Measurements from ENCODE around the gene ACCSL. TPM values are rescaled to one million over a fixed set of nuclear protein-coding genes. Genes with fewer than 3 reads are reported as not detected.

Gene ACCSL
- total RNA-seq, 2 donors from 2014 or later = not detected

- intact Hi-C loops (cut with DNase I) = no loop called here
- no peak for ATAC-seq
- no peak for DNase-seq
Measured at GRCh38 chr11:44016546-44017442, 31.0 kb upstream of the ACCSL start.

- intact Hi-C loops (cut with DNase I) = no loop called here
- DNase-seq (no peak), ATAC-seq (peak; percentile 31 to 34)
Measured at GRCh38 chr11:44017443-44018126, 30.2 kb upstream of the ACCSL start.

GRCh38 chr11:44018127-44018521 lies 29.7 kb upstream of the ACCSL start:
- no peak for DNase-seq
- ATAC-seq = peak in 1 of 2 donors; percentile 20
- intact Hi-C loops (cut with DNase I) = no loop called here

- no peak for DNase-seq
- no peak for ATAC-seq
- intact Hi-C loops (cut with DNase I) = no loop called here
Measured at GRCh38 chr11:44018829-44019228, 29.0 kb upstream of the ACCSL start.

- intact Hi-C loops (cut with DNase I) = no loop called here
- DNase-seq (no peak), ATAC-seq (no peak)
Measured at GRCh38 chr11:44024977-44025376, 22.8 kb upstream of the ACCSL start.

- ATAC-seq = no peak
- DNase-seq = no peak
- intact Hi-C loops (cut with DNase I) = no loop called here
Measured at GRCh38 chr11:44025727-44026126, 22.1 kb upstream of the ACCSL start.

- intact Hi-C loops (cut with DNase I) = no loop called here
- DNase-seq (no peak), ATAC-seq (no peak)
Measured at GRCh38 chr11:44028401-44028800, 19.4 kb upstream of the ACCSL start.

GRCh38 chr11:44028816-44029506 lies 18.8 kb upstream of the ACCSL start:
- intact Hi-C loops (cut with DNase I) = no loop called here
- DNase-seq = no peak
- ATAC-seq = no peak

GRCh38 chr11:44029507-44029845 lies 18.3 kb upstream of the ACCSL start:
- ATAC-seq (no peak), DNase-seq (no peak)
- intact Hi-C loops (cut with DNase I) = no loop called here

GRCh38 chr11:44029977-44030911 lies 17.5 kb upstream of the ACCSL start:
- DNase-seq (peak; percentile 56), ATAC-seq (peak; percentile 77 to 84)
- intact Hi-C loops (cut with DNase I) = loop anchor here in 1 of 2 donors (5.0 kb wide), 1 partner anchor 43 kb away; no protein-coding TSS in a partner anchor

GRCh38 chr11:44030996-44031395 lies 16.8 kb upstream of the ACCSL start:
- DNase-seq (no peak), ATAC-seq (no peak)
- intact Hi-C loops (cut with DNase I) = loop anchor here in 1 of 2 donors (5.0 kb wide), 1 partner anchor 44 kb away; no protein-coding TSS in a partner anchor

- ATAC-seq (no peak), DNase-seq (no peak)
- intact Hi-C loops (cut with DNase I) = loop anchor here in 1 of 2 donors (5.0 kb wide), 1 partner anchor 44 kb away; no protein-coding TSS in a partner anchor
Measured at GRCh38 chr11:44031549-44031948, 16.2 kb upstream of the ACCSL start.

- peak; percentile 73 for DNase-seq
Measured at GRCh38 chr11:44032299-44033085, 15.3 kb upstream of the ACCSL start.

GRCh38 chr11:44033411-44033850 lies 14.3 kb upstream of the ACCSL start:
- intact Hi-C loops (cut with DNase I) = loop anchor here in 1 of 2 donors (5.0 kb wide), 1 partner anchor 46 kb away; no protein-coding TSS in a partner anchor
- ATAC-seq (no peak), DNase-seq (no peak)

More at GRCh38 chr11:44032299-44033085, 15.3 kb upstream of the ACCSL start:
- intact Hi-C loops (cut with DNase I) = loop anchor here in 1 of 2 donors (5.0 kb wide), 1 partner anchor 45 kb away; no protein-coding TSS in a partner anchor
- peak; percentile 35 to 62 for ATAC-seq

GRCh38 chr11:44033856-44034255 lies 13.9 kb upstream of the ACCSL start:
- intact Hi-C loops (cut with DNase I) = loop anchor here in 1 of 2 donors (5.0 kb wide), 1 partner anchor 47 kb away; no protein-coding TSS in a partner anchor
- ATAC-seq (no peak), DNase-seq (no peak)

- DNase-seq (no peak), ATAC-seq (no peak)
- intact Hi-C loops (cut with DNase I) = loop anchor here in 1 of 2 donors (5.0 kb wide), 1 partner anchor 47 kb away; no protein-coding TSS in a partner anchor
Measured at GRCh38 chr11:44034639-44035038, 13.1 kb upstream of the ACCSL start.
